HCT116 (cell line): ENCODE measurements around the gene HSBP1. TPM values are rescaled to one million over a fixed set of nuclear protein-coding genes. Genes with fewer than 3 reads are reported as not detected.

ENCODE experiments used
- ATAC-seq: fragments of 200-7000 bp; cut with Tn5 transposase; 2 replicates; pipeline ENCODE4 v1.9.1; 2020; ENCODE audit warnings: mild to moderate bottlenecking, moderate library complexity
- BruUV-seq: library from RNA; stranded (reverse); fragments of 400-500 nt; replicated peaks from 2 replicates; lab custom pipeline; 2021; lab: Mats Ljungman, UMichigan
- CTCF ChIA-PET: fragments of 300-600 bp; sonication (Branson Sonifier 250); formaldehyde crosslinking; loops from one replicate; lab custom pipeline; 2021; ENCODE audit warnings: antibody characterized with exemption; lab: Charles Lee
- POLR2A ChIA-PET: fragments of 300-600, 350-600 bp; sonication (Branson Sonifier 250); formaldehyde crosslinking; loops from one replicate; lab custom pipeline; 2021; ENCODE audit warnings: antibody characterized with exemption; lab: Charles Lee
- RAD21 ChIA-PET, 2 experiments: fragments of 300-600 bp; sonication (Branson Sonifier 250); formaldehyde crosslinking; loops; one replicate each; lab custom pipeline; 2023; ENCODE audit warnings: low total read pairs in 2 of 2; ENCODE audit not compliant: uncharacterized antibody in 2 of 2, unreplicated experiment in 2 of 2, low non-redundant PET in 1 of 2; lab: Charles Lee
- DNase-seq: peaks from one replicate; pipeline ENCODE4 v3.0.0-alpha.2; 2010; ENCODE audit warnings: low read depth, low spot score
- H2AFZ ChIP-seq: fragments of 200-600 bp; shearing (Covaris generic), sonication (generic); 2 replicates; pipeline ENCODE4 v1.6.1; 2017; ENCODE audit warnings: low read depth, mixed run types, mixed read lengths, antibody characterized with exemption, low read length; ENCODE audit not compliant: poor library complexity, severe bottlenecking
- H3K27ac ChIP-seq: 2 replicates; pipeline ENCODE4 v1.5.1; 2012; ENCODE audit warnings: low read depth, low read length
- H3K27me3 ChIP-seq: fragments of 200-600 bp; sonication (generic); 2 replicates; pipeline ENCODE4 v1.6.1; 2016; ENCODE audit warnings: mixed run types, low read length, mixed read lengths; ENCODE audit not compliant: insufficient read depth
- H3K36me3 ChIP-seq, 2 experiments: fragments of 200-500 bp in 1 of 2; fragments of 200-600 bp in 1 of 2; sonication (Bioruptor generic) in 1 of 2; sonication (generic) in 1 of 2; 2 replicates each; pipeline versions ENCODE4 v1.5.1 to v1.6.1; 2014 to 2016; ENCODE audit warnings: low read length in 2 of 2, inconsistent platforms in 1 of 2, mixed read lengths in 1 of 2, mixed run types in 1 of 2; ENCODE audit not compliant: insufficient read depth in 2 of 2, control insufficient read depth in 1 of 2
- H3K4me1 ChIP-seq, 2 experiments: fragments of 200-600 bp in 1 of 2; sonication (generic) in 1 of 2; 2 replicates each; pipeline versions ENCODE4 v1.5.1 to v1.6.1; 2012 to 2017; ENCODE audit warnings: low read length in 2 of 2, inconsistent platforms in 1 of 2, mild to moderate bottlenecking in 1 of 2, mixed read lengths in 1 of 2, mixed run types in 1 of 2, moderate library complexity in 1 of 2; ENCODE audit not compliant: insufficient read depth in 2 of 2, control insufficient read depth in 1 of 2
- H3K4me2 ChIP-seq: fragments of 200-600 bp; sonication (generic); 2 replicates; pipeline ENCODE4 v1.6.1; 2017; ENCODE audit warnings: mixed run types, low read length, mixed read lengths
- H3K4me3 ChIP-seq, 2 experiments: fragments of 200-600 bp in 1 of 2; sonication (generic) in 1 of 2; replicated peaks in 1 of 2; 2 replicates each; pipeline ENCODE4 v1.5.1; 2011 to 2016; ENCODE audit warnings: low read length in 2 of 2, control low read depth in 1 of 2, low read depth in 1 of 2, mild to moderate bottlenecking in 1 of 2, mixed read lengths in 1 of 2, mixed run types in 1 of 2
- H3K79me2 ChIP-seq: fragments of 200-600 bp; sonication (generic); 2 replicates; pipeline ENCODE4 v1.6.1; 2017; ENCODE audit warnings: mild to moderate bottlenecking, mixed run types, low read length, moderate library complexity, mixed read lengths; ENCODE audit not compliant: insufficient read depth
- H3K9ac ChIP-seq: fragments of 200-600 bp; sonication (generic); 2 replicates; pipeline ENCODE4 v1.6.1; 2016; ENCODE audit warnings: low read length, mixed read lengths
- H3K9me2 ChIP-seq: fragments of 200-600 bp; sonication (generic), shearing (Covaris generic); 2 replicates; pipeline ENCODE4 v1.6.1; 2017; ENCODE audit warnings: mixed run types, mild to moderate bottlenecking, moderate library complexity; ENCODE audit not compliant: insufficient read depth
- H3K9me3 ChIP-seq, 2 experiments: fragments of 200-500 bp in 1 of 2; fragments of 200-600 bp in 1 of 2; sonication (Bioruptor generic) in 1 of 2; sonication (generic) in 1 of 2; 2 replicates each; pipeline ENCODE4 v1.6.1; 2014 to 2017; ENCODE audit warnings: low read length in 2 of 2, mixed read lengths in 2 of 2, inconsistent platforms in 1 of 2, low read depth in 1 of 2, mild to moderate bottlenecking in 1 of 2, mixed run types in 1 of 2, moderate library complexity in 1 of 2; ENCODE audit not compliant: control insufficient read depth in 1 of 2, insufficient read depth in 1 of 2
- H4K20me1 ChIP-seq: fragments of 200-600 bp; sonication (generic), shearing (Covaris generic); 2 replicates; pipeline ENCODE4 v1.6.1; 2017; ENCODE audit warnings: mixed run types, mild to moderate bottlenecking, moderate library complexity; ENCODE audit not compliant: insufficient read depth
- CBX3 ChIP-seq: IDR thresholded peaks from 2 replicates; pipeline ENCODE4 v1.6.1; 2012; ENCODE audit warnings: low read depth
- CEBPB ChIP-seq: IDR thresholded peaks from 2 replicates; pipeline ENCODE4 v1.6.1; 2012; ENCODE audit warnings: low read depth
- CTCF ChIP-seq, 3 experiments: fragments of 200-600 bp in 1 of 3; sonication (generic) in 1 of 3; IDR thresholded peaks in 2 of 3; conservative IDR thresholded peaks in 1 of 3; 2 replicates each; pipeline ENCODE4 v1.5.1; 2012 to 2017; ENCODE audit warnings: low read depth in 2 of 3, low read length in 2 of 3, antibody characterized with exemption in 1 of 3, borderline replicate concordance in 1 of 3, control low read depth in 1 of 3, mild to moderate bottlenecking in 1 of 3, mixed read lengths in 1 of 3, mixed run types in 1 of 3, moderate library complexity in 1 of 3; ENCODE audit not compliant: insufficient read depth in 1 of 3
- ELF1 ChIP-seq: IDR thresholded peaks from 2 replicates; pipeline ENCODE4 v1.6.1; 2012; ENCODE audit warnings: low read depth, borderline replicate concordance
- EZH2 ChIP-seq: fragments of 200-600 bp; sonication (generic); IDR thresholded peaks from 2 replicates; pipeline ENCODE4 v1.6.1; 2017; ENCODE audit warnings: antibody characterized with exemption, mixed run types
- EZH2phosphoT487 ChIP-seq: fragments of 200-600 bp; IDR thresholded peaks from 2 replicates; pipeline ENCODE4 v1.6.1; 2018; ENCODE audit warnings: antibody characterized with exemption, borderline replicate concordance
- FOSL1 ChIP-seq: IDR thresholded peaks from 2 replicates; pipeline ENCODE4 v1.6.1; 2012; ENCODE audit warnings: low read depth
- JUND ChIP-seq: IDR thresholded peaks from 2 replicates; pipeline ENCODE4 v1.6.1; 2012
- POLR2A ChIP-seq: IDR thresholded peaks from 2 replicates; pipeline ENCODE4 v1.7.0; 2011; ENCODE audit warnings: borderline replicate concordance; ENCODE audit not compliant: insufficient read depth, insufficient read length; ENCODE audit errors: extremely low read depth
- POLR2AphosphoS5 ChIP-seq: IDR thresholded peaks from 2 replicates; pipeline ENCODE4 v1.6.1; 2011; ENCODE audit warnings: mild to moderate bottlenecking, low read depth, low read length, moderate library complexity
- RAD21 ChIP-seq: IDR thresholded peaks from 2 replicates; pipeline ENCODE4 v1.6.1; 2012; ENCODE audit warnings: low read depth, mild to moderate bottlenecking
- SIN3A ChIP-seq: IDR thresholded peaks from 2 replicates; pipeline ENCODE4 v1.6.1; 2012; ENCODE audit warnings: low read depth
- SP1 ChIP-seq: IDR thresholded peaks from 2 replicates; pipeline ENCODE4 v1.6.1; 2012; ENCODE audit warnings: low read depth
- SRF ChIP-seq: IDR thresholded peaks from 2 replicates; pipeline ENCODE4 v1.6.1; 2012; ENCODE audit warnings: low read depth
- TCF7L2 ChIP-seq: IDR thresholded peaks from 2 replicates; pipeline ENCODE4 v1.7.0; 2011; ENCODE audit warnings: borderline replicate concordance, inconsistent platforms; ENCODE audit not compliant: insufficient read depth, insufficient read length; ENCODE audit errors: extremely low read depth
- YY1 ChIP-seq: IDR thresholded peaks from 2 replicates; pipeline ENCODE4 v1.6.1; 2011; ENCODE audit warnings: low read length, low read depth, moderate library complexity, mild to moderate bottlenecking; ENCODE audit not compliant: insufficient replicate concordance; ENCODE audit errors: extremely low read depth
- ZNF274 ChIP-seq: fragments of 200-500 bp; sonication (Bioruptor generic); IDR thresholded peaks from 2 replicates; pipeline ENCODE4 v1.6.1; 2014; ENCODE audit warnings: mild to moderate bottlenecking, low read depth, low read length, inconsistent platforms
- intact Hi-C: fragments of 100-400 bp; cut with micrococcal nuclease; formaldehyde crosslinking; loops from 2 replicates; pipeline ENCODE4 v1.10.0; 2022
- total RNA-seq: library from RNA; stranded (reverse); gene quantifications from one replicate; pipeline ENCODE4 v1.2.1, GENCODE V29; 2021; ENCODE audit not compliant: unreplicated experiment
- TF ChIP-seq, protein P1 (sequence below): IDR thresholded peaks from 2 replicates; pipeline ENCODE4 v1.6.1; 2012
- TF ChIP-seq, protein P2 (sequence below): IDR thresholded peaks from 2 replicates; pipeline ENCODE4 v1.6.1; 2012

Gene HSBP1
- total RNA-seq, 1 experiment from 2014 or later: 270 TPM

DNA sequence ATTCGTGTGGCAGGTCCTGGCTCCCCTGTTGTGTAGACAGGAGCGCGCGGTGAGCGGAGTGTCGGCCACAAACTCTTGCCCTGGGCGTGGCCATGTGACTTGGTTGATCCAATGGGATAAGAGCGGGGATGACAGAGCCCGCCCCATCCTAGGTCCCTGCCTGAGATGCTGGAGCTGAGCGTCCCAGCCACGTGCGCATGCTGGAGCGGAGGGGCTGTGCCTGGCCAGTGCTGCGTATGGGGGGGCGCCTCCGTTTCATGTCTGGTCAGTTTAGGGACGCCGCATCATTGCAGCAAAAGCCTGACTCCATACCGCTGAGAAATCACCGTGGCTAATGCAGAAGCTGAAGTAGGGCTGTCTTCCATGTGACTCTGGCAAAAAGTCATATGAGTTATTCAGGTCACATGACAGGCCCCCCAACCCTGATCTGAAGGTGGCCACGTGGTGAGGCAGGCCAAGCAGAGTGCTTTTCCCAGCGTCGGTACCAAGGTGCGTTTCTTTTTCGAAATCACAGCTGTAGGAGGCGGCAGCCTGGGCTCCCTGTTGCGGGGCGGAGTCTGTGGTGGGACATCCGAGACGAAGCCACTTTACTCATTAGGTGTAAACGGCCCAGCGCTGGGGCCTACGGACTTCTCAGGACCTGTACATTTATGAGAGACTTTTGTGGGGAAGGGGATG lies 22.5 kb downstream of the HSBP1 start:
- Histone ChIP-seq H3K9me2 (no peaks in the 10 kb centered on the region), H4K20me1 (no peaks in the 10 kb centered on the region), H3K4me3 (no peak overlapping the region), H3K9me3 (no peaks in the 10 kb centered on the region), H3K4me1 (peaks cover 0 to 10% of the 10 kb centered on the region in 2 experiments; a peak in 2 of 4 replicates), H3K4me2 (no peak overlapping the region), H3K36me3 (no peaks in the 10 kb centered on the region), H3K27me3 (no peaks in the 10 kb centered on the region), H3K27ac (no peak overlapping the region), H3K79me2 (no peaks in the 10 kb centered on the region), H3K9ac (no peak overlapping the region), H2AFZ (no peak overlapping the region)
- RAD21 ChIA-PET: no interaction called here
- BruUV-seq: no TSS peak
- TF ChIP-seq CBX3 (no peak), TCF7L2 (no peak), YY1 (no peak), SRF (no peak), JUND (no peak), CEBPB (no peak), POLR2AphosphoS5 (no peak), EZH2phosphoT487 (no peak), RAD21 (no peak), SP1 (no peak), ZNF274 (no peak), EZH2 (no peak), FOSL1 (no peak), POLR2A (no peak), CTCF (IDR thresholded peaks at IDR 0.05 in 2 of 3, conservative IDR thresholded peaks at IDR 0.05 in 1 of 3; ENCODE audit: borderline replicate concordance in 1 of 3, insufficient read depth in 1 of 3, low read depth in 2 of 3, low read length in 2 of 3) (no peak), ELF1 (no peak), SIN3A (no peak)
- TF ChIP-seq, protein P1, sequence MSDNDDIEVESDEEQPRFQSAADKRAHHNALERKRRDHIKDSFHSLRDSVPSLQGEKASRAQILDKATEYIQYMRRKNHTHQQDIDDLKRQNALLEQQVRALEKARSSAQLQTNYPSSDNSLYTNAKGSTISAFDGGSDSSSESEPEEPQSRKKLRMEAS: no peak
- TF ChIP-seq, protein P2, sequence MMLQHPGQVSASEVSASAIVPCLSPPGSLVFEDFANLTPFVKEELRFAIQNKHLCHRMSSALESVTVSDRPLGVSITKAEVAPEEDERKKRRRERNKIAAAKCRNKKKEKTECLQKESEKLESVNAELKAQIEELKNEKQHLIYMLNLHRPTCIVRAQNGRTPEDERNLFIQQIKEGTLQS: no peak
- DNase-seq (no peak), ATAC-seq (0 out of 2 replicates have a peak, but pooled peaks have one; percentile 18)
- POLR2A ChIA-PET: no interaction called here
- CTCF ChIA-PET: no interaction called here
- intact Hi-C loops: no loop called here
